Cardiac fibroblast (primary cell): Measurements from ENCODE around the gene GBA2.
A peak's percentile ranks its signal among the peaks of the same experiment; 100 is the strongest.

ENCODE experiments used
- DNase-seq, 2 donors: peaks; one replicate each; pipeline versions ENCODE4 v3.0.0 to v3.0.0-alpha.2; 2010; ENCODE audit warnings: low read depth in 2 of 2
- H3K4me3 ChIP-seq, 2 donors: replicated peaks in 1 of 2; 1 replicate in 1 of 2; 2 replicates in 1 of 2; pipeline ENCODE4 v1.5.1; 2011; ENCODE audit warnings: low read depth in 2 of 2, low read length in 2 of 2, mild to moderate bottlenecking in 2 of 2, moderate library complexity in 1 of 2
- CTCF ChIP-seq: IDR thresholded peaks from one replicate; pipeline ENCODE4 v1.5.1; 2011; ENCODE audit warnings: low read depth, mild to moderate bottlenecking, low read length, inconsistent platforms

GBA2 gene

GRCh38 chr9:35734096-35734495 lies 14.9 kb downstream of the GBA2 start:
- TF ChIP-seq CTCF, result no peak
- DNase-seq, result peak in 1 of 2 donors; percentile 52
- no peak overlapping the region for H3K4me3 ChIP-seq

- H3K4me3 ChIP-seq, result peak overlapping the region; percentile 86 to 87
- DNase-seq, result peak; percentile 58 to 68
- TF ChIP-seq CTCF, result no peak
These were observed 16.1 kb downstream of the GBA2 start for GRCh38 chr9:35732800-35733541.

GRCh38 chr9:35732185-35732799 lies 16.7 kb downstream of the GBA2 start, which contains the start of the genes CREB3 and TLN1:
Gene CREB3, plus strand, starts transcription at chr9:35732666. Its CDS starts 107 bp downstream, at chr9:35732773.
Gene TLN1, minus strand, starts transcription at chr9:35732195. Its CDS starts 6,501 bp downstream, at chr9:35725694.
- peak; percentile 99 to 100 for DNase-seq
- peak within 1 kb of the TSS; percentile 86 to 87 for H3K4me3 ChIP-seq
- TF ChIP-seq CTCF, result no peak

- TF ChIP-seq CTCF, result no peak
- DNase-seq, result no peak
These were observed 17.4 kb downstream of the GBA2 start for GRCh38 chr9:35731415-35732184.

GRCh38 chr9:35730486-35730854 lies 18.6 kb downstream of the GBA2 start:
- DNase-seq, result peak in 1 of 2 donors; percentile 15
- TF ChIP-seq CTCF, result no peak
- H3K4me3 ChIP-seq, result peak overlapping the region; percentile 86 to 87

More at GRCh38 chr9:35731415-35732184, 17.4 kb downstream of the GBA2 start:
- H3K4me3 ChIP-seq, result peak overlapping the region; percentile 86 to 87

GRCh38 chr9:35729700-35730485 lies 19.1 kb downstream of the GBA2 start:
- peak; percentile 68 for TF ChIP-seq CTCF
- peak; percentile 84 to 89 for DNase-seq
- H3K4me3 ChIP-seq, result peak overlapping the region; percentile 86 to 87
